ENCODE data around the gene RTN1.

DNA sequence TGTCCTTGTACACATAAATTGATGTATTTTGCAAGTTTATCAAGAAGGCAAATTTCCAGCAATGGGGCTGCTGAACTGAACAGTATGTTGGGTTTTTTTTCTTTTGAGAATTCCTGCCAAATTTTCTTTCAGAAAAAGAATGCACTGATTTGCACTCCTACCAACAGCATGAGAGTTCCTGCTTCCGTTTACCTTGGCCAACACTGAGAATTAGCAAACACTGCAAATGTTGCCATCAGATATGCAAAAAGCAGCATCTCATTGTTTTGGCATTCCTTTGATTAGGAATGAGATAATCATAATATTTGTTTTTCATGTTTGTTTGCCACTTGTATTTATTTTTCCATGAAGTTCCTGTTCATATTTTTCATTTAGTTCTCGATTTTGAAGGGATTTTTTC is 82.4 kb downstream of the RTN1 start:
- no peak for TF ChIP-seq POLR2A (IDR thresholded peaks at IDR 0.05)
- TF ChIP-seq, protein P1, sequence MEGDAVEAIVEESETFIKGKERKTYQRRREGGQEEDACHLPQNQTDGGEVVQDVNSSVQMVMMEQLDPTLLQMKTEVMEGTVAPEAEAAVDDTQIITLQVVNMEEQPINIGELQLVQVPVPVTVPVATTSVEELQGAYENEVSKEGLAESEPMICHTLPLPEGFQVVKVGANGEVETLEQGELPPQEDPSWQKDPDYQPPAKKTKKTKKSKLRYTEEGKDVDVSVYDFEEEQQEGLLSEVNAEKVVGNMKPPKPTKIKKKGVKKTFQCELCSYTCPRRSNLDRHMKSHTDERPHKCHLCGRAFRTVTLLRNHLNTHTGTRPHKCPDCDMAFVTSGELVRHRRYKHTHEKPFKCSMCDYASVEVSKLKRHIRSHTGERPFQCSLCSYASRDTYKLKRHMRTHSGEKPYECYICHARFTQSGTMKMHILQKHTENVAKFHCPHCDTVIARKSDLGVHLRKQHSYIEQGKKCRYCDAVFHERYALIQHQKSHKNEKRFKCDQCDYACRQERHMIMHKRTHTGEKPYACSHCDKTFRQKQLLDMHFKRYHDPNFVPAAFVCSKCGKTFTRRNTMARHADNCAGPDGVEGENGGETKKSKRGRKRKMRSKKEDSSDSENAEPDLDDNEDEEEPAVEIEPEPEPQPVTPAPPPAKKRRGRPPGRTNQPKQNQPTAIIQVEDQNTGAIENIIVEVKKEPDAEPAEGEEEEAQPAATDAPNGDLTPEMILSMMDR (IDR thresholded peaks at IDR 0.05) = no peak

All from suprapubic skin (tissue), 3 donors.